WTC11 (cell line): ENCODE measurements around the gene MAML3. TPM values are rescaled to one million over a fixed set of nuclear protein-coding genes. Genes with fewer than 3 reads are reported as not detected.

ENCODE experiments used
- ATAC-seq: fragments of 200-7000 bp; cut with Tn5 transposase; 2 replicates; pipeline ENCODE4 v1.10.0; 2021; ENCODE audit warnings: mild to moderate bottlenecking, moderate library complexity
- CTCF ChIA-PET: fragments of 300-600 bp; sonication (Branson Sonifier 250); formaldehyde crosslinking; loops from one replicate; lab custom pipeline; 2021; ENCODE audit warnings: antibody characterized with exemption; lab: Charles Lee
- POLR2A ChIA-PET: fragments of 350-600 bp; sonication (Branson Sonifier 250); formaldehyde crosslinking; loops from one replicate; lab custom pipeline; 2021; ENCODE audit warnings: antibody characterized with exemption; lab: Charles Lee
- DNase-seq: peaks from one replicate; pipeline ENCODE4 v3.0.0; 2021; ENCODE audit warnings: low spot score
- H3K27ac Mint-ChIP-seq: 2 replicates; pipeline ENCODE4 v1.8.0; 2021; ENCODE audit warnings: mixed read lengths
- H3K27me3 Mint-ChIP-seq: 2 replicates; pipeline ENCODE4 v1.8.0; 2021; ENCODE audit warnings: low read depth, mild to moderate bottlenecking, moderate library complexity, mixed read lengths
- H3K36me3 Mint-ChIP-seq: 2 replicates; pipeline ENCODE4 v1.8.0; 2021; ENCODE audit warnings: mixed read lengths
- H3K4me1 Mint-ChIP-seq: 2 replicates; pipeline ENCODE4 v1.8.0; 2022; ENCODE audit warnings: mixed read lengths
- H3K4me3 Mint-ChIP-seq: 2 replicates; pipeline ENCODE4 v1.8.0; 2021; ENCODE audit warnings: mild to moderate bottlenecking, moderate library complexity, mixed read lengths
- H3K9me3 Mint-ChIP-seq: 2 replicates; pipeline ENCODE4 v1.8.0; 2021; ENCODE audit warnings: mixed read lengths
- KAT7 ChIP-seq: sonication (generic); formaldehyde crosslinking; IDR thresholded peaks from 2 replicates; pipeline ENCODE4 v1.8.1; 2023; ENCODE audit warnings: missing genetic modification reagents, mild to moderate bottlenecking, borderline replicate concordance
- SP1 ChIP-seq: sonication (generic); formaldehyde crosslinking; conservative IDR thresholded peaks from 2 replicates; pipeline ENCODE4 v1.8.1; 2022; ENCODE audit warnings: missing genetic modification reagents
- total RNA-seq: library from RNA; stranded (reverse); gene quantifications from 3 replicates; pipeline ENCODE4 v1.2.3, GENCODE V29; 2021
- TF ChIP-seq, protein P1 (sequence below): fragments of 200-600 bp; IDR thresholded peaks from 2 replicates; pipeline ENCODE4 v1.8.0; 2022; ENCODE audit warnings: antibody characterized with exemption
- TF ChIP-seq, protein P2 (sequence below): sonication (generic); formaldehyde crosslinking; IDR thresholded peaks from 2 replicates; pipeline ENCODE4 v1.8.1; 2023; ENCODE audit warnings: mild to moderate bottlenecking, moderate library complexity, missing genetic modification reagents
- TF ChIP-seq, protein P3 (sequence below): fragments of 250-450 bp; sonication (Bioruptor Pico); IDR thresholded peaks from 2 replicates; pipeline ENCODE4 v2.1.2; 2022; ENCODE audit warnings: mild to moderate bottlenecking, moderate library complexity
- TF ChIP-seq, protein P4 (sequence below): fragments of 250-450 bp; sonication (Bioruptor Pico); IDR thresholded peaks from 2 replicates; pipeline ENCODE4 v1.9.0; 2021; ENCODE audit warnings: moderate library complexity, mild to moderate bottlenecking, inconsistent platforms, borderline replicate concordance

The MAML3 gene
- total RNA-seq, 1 experiment from 2014 or later: 7.4 TPM

DNA sequence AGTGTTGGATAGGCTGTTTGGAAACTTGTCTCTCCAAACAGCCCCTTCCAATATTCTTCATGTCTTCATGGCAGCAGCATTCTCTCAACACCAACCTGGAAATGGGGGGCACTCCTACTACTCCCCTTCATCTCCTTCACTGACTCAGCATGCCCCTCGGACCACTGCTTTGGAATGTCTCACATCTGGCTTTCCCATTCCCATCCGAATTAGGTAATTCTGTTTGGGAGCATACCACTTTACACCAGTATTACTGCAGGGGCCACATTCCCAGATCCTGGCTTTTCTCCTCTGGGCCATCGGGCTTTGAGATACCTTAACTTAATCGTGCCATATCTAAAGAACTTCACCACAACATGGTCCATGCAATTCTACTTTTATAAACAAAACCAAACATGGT, 100.8 kb downstream of the MAML3 start (continued):
- TF ChIP-seq KAT7 (CRISPR knock-in tag): no peak
- TF ChIP-seq, all 79 proteins: peak for 0

DNA sequence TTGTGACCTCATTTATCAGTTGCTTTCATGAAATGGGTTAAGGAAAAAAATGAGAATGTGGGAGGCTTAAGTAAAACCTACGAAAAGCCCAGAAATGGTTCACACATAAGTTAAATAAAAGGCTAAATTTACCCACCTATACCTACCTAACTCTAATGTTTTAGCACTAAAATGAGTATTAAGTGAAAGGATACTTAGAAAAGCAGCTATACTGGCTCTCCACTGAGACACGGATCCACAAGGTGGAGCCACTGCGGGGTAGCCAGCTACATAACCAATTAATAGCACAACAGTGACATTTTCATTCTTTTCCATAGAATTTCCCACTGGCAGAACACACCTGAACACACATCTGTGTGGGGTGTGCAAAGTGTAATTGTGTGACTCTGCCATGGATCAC, 101.9 kb downstream of the MAML3 start:
- ChIA-PET CTCF (interaction anchor here (0.6 to 5.0 kb wide), 17 partner anchors 16 to 395 kb away, joined by 3 to 60 read pairs (median 5); partner anchors contain the start of genes MAML3 and SCOC), POLR2A (no interaction called here)
- no peaks in the 10 kb centered on the region; the same call in 1 of the 2 replicates for H3K9me3 Mint-ChIP-seq
- TF ChIP-seq, protein P1, sequence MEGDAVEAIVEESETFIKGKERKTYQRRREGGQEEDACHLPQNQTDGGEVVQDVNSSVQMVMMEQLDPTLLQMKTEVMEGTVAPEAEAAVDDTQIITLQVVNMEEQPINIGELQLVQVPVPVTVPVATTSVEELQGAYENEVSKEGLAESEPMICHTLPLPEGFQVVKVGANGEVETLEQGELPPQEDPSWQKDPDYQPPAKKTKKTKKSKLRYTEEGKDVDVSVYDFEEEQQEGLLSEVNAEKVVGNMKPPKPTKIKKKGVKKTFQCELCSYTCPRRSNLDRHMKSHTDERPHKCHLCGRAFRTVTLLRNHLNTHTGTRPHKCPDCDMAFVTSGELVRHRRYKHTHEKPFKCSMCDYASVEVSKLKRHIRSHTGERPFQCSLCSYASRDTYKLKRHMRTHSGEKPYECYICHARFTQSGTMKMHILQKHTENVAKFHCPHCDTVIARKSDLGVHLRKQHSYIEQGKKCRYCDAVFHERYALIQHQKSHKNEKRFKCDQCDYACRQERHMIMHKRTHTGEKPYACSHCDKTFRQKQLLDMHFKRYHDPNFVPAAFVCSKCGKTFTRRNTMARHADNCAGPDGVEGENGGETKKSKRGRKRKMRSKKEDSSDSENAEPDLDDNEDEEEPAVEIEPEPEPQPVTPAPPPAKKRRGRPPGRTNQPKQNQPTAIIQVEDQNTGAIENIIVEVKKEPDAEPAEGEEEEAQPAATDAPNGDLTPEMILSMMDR: 0 out of 2 replicates have a peak, but pooled peaks have one; percentile 19
- TF ChIP-seq, protein P2, sequence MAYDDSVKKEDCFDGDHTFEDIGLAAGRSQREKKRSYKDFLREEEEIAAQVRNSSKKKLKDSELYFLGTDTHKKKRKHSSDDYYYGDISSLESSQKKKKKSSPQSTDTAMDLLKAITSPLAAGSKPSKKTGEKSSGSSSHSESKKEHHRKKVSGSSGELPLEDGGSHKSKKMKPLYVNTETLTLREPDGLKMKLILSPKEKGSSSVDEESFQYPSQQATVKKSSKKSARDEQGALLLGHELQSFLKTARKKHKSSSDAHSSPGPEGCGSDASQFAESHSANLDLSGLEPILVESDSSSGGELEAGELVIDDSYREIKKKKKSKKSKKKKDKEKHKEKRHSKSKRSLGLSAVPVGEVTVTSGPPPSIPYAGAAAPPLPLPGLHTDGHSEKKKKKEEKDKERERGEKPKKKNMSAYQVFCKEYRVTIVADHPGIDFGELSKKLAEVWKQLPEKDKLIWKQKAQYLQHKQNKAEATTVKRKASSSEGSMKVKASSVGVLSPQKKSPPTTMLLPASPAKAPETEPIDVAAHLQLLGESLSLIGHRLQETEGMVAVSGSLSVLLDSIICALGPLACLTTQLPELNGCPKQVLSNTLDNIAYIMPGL (CRISPR knock-in tag): no peak
- peak; percentile 22 for DNase-seq
- H3K4me3 Mint-ChIP-seq: no peak overlapping the region
- no peak for ATAC-seq
- H3K36me3 Mint-ChIP-seq: no peaks in the 10 kb centered on the region
- H3K4me1 Mint-ChIP-seq: peaks cover 42% of the 10 kb centered on the region
- no peak overlapping the region for H3K27ac Mint-ChIP-seq
- H3K27me3 Mint-ChIP-seq: no peaks in the 10 kb centered on the region

DNA sequence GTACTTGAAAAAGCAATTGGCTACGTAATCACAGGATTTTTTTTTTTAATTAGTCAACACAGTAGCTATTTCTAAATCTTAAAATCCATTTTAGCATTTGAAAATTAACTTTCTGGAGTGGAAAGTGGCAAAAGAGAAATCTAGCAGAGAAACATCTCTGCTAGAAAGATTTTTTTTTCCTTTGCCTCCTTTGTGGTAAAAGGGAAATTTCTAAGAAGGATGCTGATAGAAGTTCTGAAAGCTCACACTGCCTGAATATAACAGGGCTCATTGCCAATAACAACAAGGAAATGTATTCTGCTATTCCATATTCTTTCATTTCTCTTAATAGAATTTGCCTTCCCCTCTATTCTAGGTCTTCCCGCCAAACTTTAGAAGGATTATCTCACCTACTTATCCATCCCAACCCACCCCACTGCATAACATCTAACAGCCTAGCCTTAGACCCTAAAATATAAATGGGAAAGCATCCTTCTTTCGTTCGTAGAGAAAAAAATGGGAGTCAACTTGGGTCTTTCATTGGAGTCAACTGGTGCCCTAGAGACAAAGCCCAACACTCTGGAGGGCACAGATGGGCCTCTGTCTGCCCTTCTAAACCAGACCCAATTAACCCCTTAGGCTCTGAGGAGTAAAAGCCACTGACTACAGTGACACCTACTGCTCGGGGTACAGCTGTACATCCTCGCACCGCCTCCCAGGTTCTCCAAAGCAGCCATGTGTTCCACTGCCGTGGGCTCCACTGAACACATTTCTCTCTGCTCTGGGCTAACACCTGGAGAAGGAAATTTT, 103.9 kb downstream of the MAML3 start:
- POLR2A ChIA-PET: interaction anchor here (0.6 to 1.5 kb wide), 3 partner anchors 13 to 102 kb away, joined by 3 to 7 read pairs (median 4); no protein-coding TSS in a partner anchor
- TF ChIP-seq SP1: 0 out of 2 replicates have a peak, but pooled peaks have one; percentile 39
- TF ChIP-seq, protein P3, sequence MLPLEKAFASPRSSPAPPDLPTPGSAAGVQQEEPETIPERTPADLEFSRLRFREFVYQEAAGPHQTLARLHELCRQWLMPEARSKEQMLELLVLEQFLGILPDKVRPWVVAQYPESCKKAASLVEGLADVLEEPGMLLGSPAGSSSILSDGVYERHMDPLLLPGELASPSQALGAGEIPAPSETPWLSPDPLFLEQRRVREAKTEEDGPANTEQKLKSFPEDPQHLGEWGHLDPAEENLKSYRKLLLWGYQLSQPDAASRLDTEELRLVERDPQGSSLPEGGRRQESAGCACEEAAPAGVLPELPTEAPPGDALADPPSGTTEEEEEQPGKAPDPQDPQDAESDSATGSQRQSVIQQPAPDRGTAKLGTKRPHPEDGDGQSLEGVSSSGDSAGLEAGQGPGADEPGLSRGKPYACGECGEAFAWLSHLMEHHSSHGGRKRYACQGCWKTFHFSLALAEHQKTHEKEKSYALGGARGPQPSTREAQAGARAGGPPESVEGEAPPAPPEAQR (CRISPR knock-in tag): 0 out of 2 replicates have a peak, but pooled peaks have one; percentile 32
- TF ChIP-seq, protein P1: peak; percentile 30; the same call in 1 of the 2 replicates
- TF ChIP-seq, protein P4, sequence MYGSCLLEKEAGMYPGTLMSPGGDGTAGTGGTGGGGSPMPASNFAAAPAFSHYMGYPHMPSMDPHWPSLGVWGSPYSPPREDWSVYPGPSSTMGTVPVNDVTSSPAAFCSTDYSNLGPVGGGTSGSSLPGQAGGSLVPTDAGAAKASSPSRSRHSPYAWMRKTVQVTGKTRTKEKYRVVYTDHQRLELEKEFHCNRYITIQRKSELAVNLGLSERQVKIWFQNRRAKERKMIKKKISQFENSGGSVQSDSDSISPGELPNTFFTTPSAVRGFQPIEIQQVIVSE (CRISPR knock-in tag): no peak
- H3K36me3 Mint-ChIP-seq: no peaks in the 10 kb centered on the region
- CTCF ChIA-PET: interaction anchor here (1.0 to 5.0 kb wide), 16 partner anchors 10 to 834 kb away, joined by 3 to 60 read pairs (median 6); no protein-coding TSS in a partner anchor
- H3K4me3 Mint-ChIP-seq: no peak overlapping the region; the same call in 1 of the 2 replicates
- H3K27me3 Mint-ChIP-seq: no peaks in the 10 kb centered on the region
- ATAC-seq (peak; percentile 68), DNase-seq (peak; percentile 61)
- 0 out of 2 replicates have a peak overlapping the region, but pooled peaks have one; percentile 9 for H3K27ac Mint-ChIP-seq
- H3K4me1 Mint-ChIP-seq: peaks cover 57% of the 10 kb centered on the region
- no peaks in the 10 kb centered on the region for H3K9me3 Mint-ChIP-seq
